Measurements from ENCODE around the gene MAP3K4.

- no peak for TF ChIP-seq CTCF (IDR thresholded peaks at IDR 0.05)
- TF ChIP-seq POLR2A (IDR thresholded peaks at IDR 0.05), result no peak
- TF ChIP-seq EP300 (IDR thresholded peaks at IDR 0.05), result no peak
Observed at GRCh38 chr6:161137320-161137719, 145.8 kb downstream of the MAP3K4 start.

Data from ovary (tissue), 3 donors.